HG03565 (cell line): ENCODE results near the gene HNMT.
"Not testable (repeated sequence)": the region's sequence is repeated elsewhere in the genome, so short reads cannot be mapped to it uniquely, and the experiment has no call there.

ENCODE experiments used
- ATAC-seq: cut with Tn5 transposase; IDR thresholded peaks from one replicate; pipeline ENCODE4 v1.9.1; 2021; ENCODE audit warnings: mild to moderate bottlenecking, moderate library complexity; ENCODE audit not compliant: unreplicated experiment

HNMT gene

GRCh38 chr2:138037090-138037489, 72.8 kb downstream of the HNMT start:
- no peak for ATAC-seq

GRCh38 chr2:138040616-138041015, 76.3 kb downstream of the HNMT start:
- ATAC-seq = no peak

- ATAC-seq = no peak
Measured at GRCh38 chr2:138042311-138042710, 78.0 kb downstream of the HNMT start.

GRCh38 chr2:138043588-138043987, 79.3 kb downstream of the HNMT start:
- ATAC-seq = not testable (repeated sequence)

- ATAC-seq = no peak
Measured at GRCh38 chr2:138058427-138058826, 94.2 kb downstream of the HNMT start.

GRCh38 chr2:138059487-138060300, 95.4 kb downstream of the HNMT start:
- no peak for ATAC-seq

- no peak for ATAC-seq
Measured at GRCh38 chr2:138060301-138060635, 96.0 kb downstream of the HNMT start.

GRCh38 chr2:138061961-138062360, 97.7 kb downstream of the HNMT start:
- no peak for ATAC-seq

- ATAC-seq = no peak
Measured at GRCh38 chr2:138063181-138063580, 98.9 kb downstream of the HNMT start.
